ENCODE data around the gene TTC7B.

DNA sequence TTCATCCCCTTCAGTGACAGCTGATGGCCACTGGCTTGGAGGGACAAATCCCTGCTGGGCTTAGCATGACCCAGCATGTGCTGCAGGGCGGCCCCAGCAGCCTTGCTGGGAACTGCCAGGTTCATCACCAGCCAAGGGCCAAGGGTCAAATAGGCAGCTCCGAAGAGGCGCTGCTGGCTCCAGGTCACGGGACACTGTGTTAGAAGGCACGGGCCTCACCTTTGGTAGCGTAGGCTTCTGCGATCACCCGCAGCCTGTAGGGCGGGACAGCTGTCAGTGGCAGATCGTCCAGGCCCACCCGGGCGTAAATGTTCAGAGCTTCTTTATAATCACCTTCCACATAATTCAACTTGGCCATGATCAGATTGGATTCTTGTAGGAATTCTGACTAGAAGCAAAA lies 35.7 kb downstream of the TTC7B start:
- TF ChIP-seq, protein P1, sequence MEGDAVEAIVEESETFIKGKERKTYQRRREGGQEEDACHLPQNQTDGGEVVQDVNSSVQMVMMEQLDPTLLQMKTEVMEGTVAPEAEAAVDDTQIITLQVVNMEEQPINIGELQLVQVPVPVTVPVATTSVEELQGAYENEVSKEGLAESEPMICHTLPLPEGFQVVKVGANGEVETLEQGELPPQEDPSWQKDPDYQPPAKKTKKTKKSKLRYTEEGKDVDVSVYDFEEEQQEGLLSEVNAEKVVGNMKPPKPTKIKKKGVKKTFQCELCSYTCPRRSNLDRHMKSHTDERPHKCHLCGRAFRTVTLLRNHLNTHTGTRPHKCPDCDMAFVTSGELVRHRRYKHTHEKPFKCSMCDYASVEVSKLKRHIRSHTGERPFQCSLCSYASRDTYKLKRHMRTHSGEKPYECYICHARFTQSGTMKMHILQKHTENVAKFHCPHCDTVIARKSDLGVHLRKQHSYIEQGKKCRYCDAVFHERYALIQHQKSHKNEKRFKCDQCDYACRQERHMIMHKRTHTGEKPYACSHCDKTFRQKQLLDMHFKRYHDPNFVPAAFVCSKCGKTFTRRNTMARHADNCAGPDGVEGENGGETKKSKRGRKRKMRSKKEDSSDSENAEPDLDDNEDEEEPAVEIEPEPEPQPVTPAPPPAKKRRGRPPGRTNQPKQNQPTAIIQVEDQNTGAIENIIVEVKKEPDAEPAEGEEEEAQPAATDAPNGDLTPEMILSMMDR (IDR thresholded peaks at IDR 0.05; ENCODE audit: extremely low read depth in 1 of 2, insufficient read depth in 1 of 2, low read depth in 1 of 2, low read length in 2 of 2), result no peak
- TF ChIP-seq POLR2A (IDR thresholded peaks at IDR 0.05; ENCODE audit: low read depth, low read length) (no peak), POLR2AphosphoS5 (IDR thresholded peaks at IDR 0.05; ENCODE audit: insufficient read depth, low read depth, low read length) (no peak), EZH2 (IDR thresholded peaks at IDR 0.05; ENCODE audit: borderline replicate concordance, low read depth, low read length, severe bottlenecking) (no peak), FOS (IDR thresholded peaks at IDR 0.05; ENCODE audit: borderline replicate concordance, insufficient read depth, low read length) (no peak), JUN (IDR thresholded peaks at IDR 0.05; ENCODE audit: borderline replicate concordance, insufficient read depth, insufficient read length, low read depth) (no peak), MYC (IDR thresholded peaks at IDR 0.05; ENCODE audit: low read depth, low read length) (no peak), GATA2 (IDR thresholded peaks at IDR 0.05; ENCODE audit: insufficient read depth, insufficient read length, low read depth, low read length) (no peak)
- TF ChIP-seq, protein P2, sequence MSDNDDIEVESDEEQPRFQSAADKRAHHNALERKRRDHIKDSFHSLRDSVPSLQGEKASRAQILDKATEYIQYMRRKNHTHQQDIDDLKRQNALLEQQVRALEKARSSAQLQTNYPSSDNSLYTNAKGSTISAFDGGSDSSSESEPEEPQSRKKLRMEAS (IDR thresholded peaks at IDR 0.05; ENCODE audit: insufficient read depth, insufficient read length), result no peak

Data from endothelial cell of umbilical vein (primary cell).